ENCODE measurements around the gene CBX5. TPM values are rescaled to one million over a fixed set of nuclear protein-coding genes. Genes with fewer than 3 reads are reported as not detected.

Gene CBX5
- polyA plus RNA-seq, 1 donor (not counting 4 experiments of a cell fraction or from before 2014, with no cell fraction given) = 25.8 TPM

DNA sequence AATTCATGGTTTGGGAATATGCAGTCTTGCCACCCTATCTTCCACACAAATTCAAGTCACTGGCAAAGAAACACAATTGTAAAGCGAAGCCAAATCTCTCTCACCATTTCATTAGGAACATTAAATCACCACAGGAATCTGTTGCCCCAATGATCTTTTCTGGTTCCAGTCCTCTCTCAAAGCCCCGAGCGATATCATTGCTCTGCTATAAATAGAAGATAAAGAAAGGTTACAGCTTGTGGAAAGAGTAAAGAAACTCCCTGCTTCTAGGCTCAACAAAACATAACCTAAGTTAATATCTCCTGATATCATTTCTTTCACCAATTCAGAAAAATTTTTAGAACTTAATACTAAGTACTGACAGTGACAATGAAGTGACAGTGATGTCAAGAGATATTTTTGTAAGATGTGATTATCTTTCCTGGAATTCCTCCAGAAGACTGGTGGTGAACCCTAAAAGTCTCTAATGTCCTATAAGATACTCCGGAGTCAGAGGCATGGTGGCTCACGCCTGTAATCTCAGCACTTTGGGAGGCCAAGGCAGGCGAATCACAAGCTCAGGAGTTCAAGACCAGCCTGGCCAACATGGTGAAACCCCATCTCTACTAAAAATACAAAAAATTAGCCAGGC lies 33.8 kb downstream of the CBX5 start:
- H3K36me3 ChIP-seq (ENCODE audit: control insufficient read depth in 2 of 2, extremely low read depth in 1 of 2, insufficient read depth in 2 of 2, low read length in 2 of 2) = peaks cover 0 to 14% of the 10 kb centered on the region in 2 experiments

DNA sequence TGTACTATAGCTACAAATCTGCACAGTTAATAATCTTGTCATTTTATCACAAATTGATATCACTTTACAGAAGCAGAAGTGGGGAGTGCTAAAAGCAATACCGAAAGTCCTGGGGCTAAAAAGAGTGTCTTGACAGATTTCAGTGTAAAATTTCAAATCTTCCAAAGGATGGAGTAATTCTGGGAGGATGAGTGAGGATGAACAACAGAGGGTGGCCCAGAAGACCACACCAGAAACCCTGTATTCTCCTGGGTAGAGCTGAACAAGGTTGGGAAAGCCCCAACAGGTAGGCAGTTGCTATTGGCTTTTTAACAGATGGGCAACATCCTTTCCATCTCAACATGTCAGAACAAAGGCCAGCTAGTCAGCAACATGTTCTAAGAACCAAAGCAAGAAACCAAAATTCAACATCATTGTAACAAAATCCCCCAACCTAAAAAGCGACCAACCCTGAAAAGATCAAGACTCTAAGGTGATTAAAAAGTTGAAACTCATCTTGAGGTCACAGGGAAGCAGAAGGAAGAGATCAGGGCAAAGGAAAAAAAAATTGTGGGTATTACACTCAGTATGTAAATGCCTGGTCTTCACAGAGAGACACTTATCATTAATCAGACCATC lies 38.8 kb downstream of the CBX5 start:
- peak; percentile 90 for FAIRE-seq
- H3K27me3 ChIP-seq (ENCODE audit: control insufficient read depth, extremely low read depth, insufficient read depth, low read length) = no peaks in the 10 kb centered on the region
- no peak for DNase-seq (ENCODE audit: low read depth, low spot score)
- peak overlapping the region; percentile 47 for H3K27ac ChIP-seq (ENCODE audit: control insufficient read depth, insufficient read depth, low read length)
- H3K4me3 ChIP-seq (ENCODE audit: control insufficient read depth in 2 of 3, extremely low read depth in 1 of 3, insufficient read depth in 2 of 3, low read depth in 1 of 3, low read length in 3 of 3) = no peak overlapping the region
- no peak for TF ChIP-seq EZH2 (IDR thresholded peaks at IDR 0.05; ENCODE audit: low read length)
- H4K20me1 ChIP-seq (ENCODE audit: control insufficient read depth, extremely low read depth, insufficient read depth, low read length) = no peaks in the 10 kb centered on the region
- H2AFZ ChIP-seq (ENCODE audit: control insufficient read depth, low read length) = no peak overlapping the region
- dilution Hi-C loops (cut with MboI; ENCODE audit: extremely low pct_ligation_motif_present, low sequenced_read_pairs) = no loop called here
- H3K79me2 ChIP-seq (ENCODE audit: control insufficient read depth, insufficient read depth, low read length) = no peaks in the 10 kb centered on the region
- H3K9ac ChIP-seq (ENCODE audit: control insufficient read depth, extremely low read depth, insufficient read depth, low read length) = no peak overlapping the region
- H3K36me3 ChIP-seq (ENCODE audit: control insufficient read depth in 2 of 2, extremely low read depth in 1 of 2, insufficient read depth in 2 of 2, low read length in 2 of 2) = peaks cover 0 to 25% of the 10 kb centered on the region in 2 experiments
- no peaks in the 10 kb centered on the region for H3K9me1 ChIP-seq (ENCODE audit: control insufficient read depth, extremely low read depth, insufficient read depth, low read length)
- peak overlapping the region; percentile 25 for H3K4me2 ChIP-seq (ENCODE audit: control insufficient read depth, extremely low read depth, insufficient read depth, low read depth, low read length)
- peaks cover 17% of the 10 kb centered on the region for H3K4me1 ChIP-seq (ENCODE audit: control insufficient read depth, extremely low read depth, insufficient read depth, low read length)
- no peaks in the 10 kb centered on the region for H3K9me3 ChIP-seq (ENCODE audit: control insufficient read depth, low read depth, low read length)

More for the DNA sequence above, 33.8 kb downstream of the CBX5 start:
- Histone ChIP-seq H4K20me1 (ENCODE audit: control insufficient read depth, extremely low read depth, insufficient read depth, low read length) (no peaks in the 10 kb centered on the region), H2AFZ (ENCODE audit: control insufficient read depth, low read length) (no peak overlapping the region), H3K27ac (ENCODE audit: control insufficient read depth, insufficient read depth, low read length) (no peak overlapping the region), H3K27me3 (ENCODE audit: control insufficient read depth, extremely low read depth, insufficient read depth, low read length) (no peaks in the 10 kb centered on the region), H3K79me2 (ENCODE audit: control insufficient read depth, insufficient read depth, low read length) (no peaks in the 10 kb centered on the region), H3K9ac (ENCODE audit: control insufficient read depth, extremely low read depth, insufficient read depth, low read length) (no peak overlapping the region), H3K4me3 (ENCODE audit: control insufficient read depth in 2 of 3, extremely low read depth in 1 of 3, insufficient read depth in 2 of 3, low read depth in 1 of 3, low read length in 3 of 3) (no peak overlapping the region), H3K4me2 (ENCODE audit: control insufficient read depth, extremely low read depth, insufficient read depth, low read depth, low read length) (no peak overlapping the region), H3K9me3 (ENCODE audit: control insufficient read depth, low read depth, low read length) (no peaks in the 10 kb centered on the region), H3K4me1 (ENCODE audit: control insufficient read depth, extremely low read depth, insufficient read depth, low read length) (peaks cover 8% of the 10 kb centered on the region), H3K9me1 (ENCODE audit: control insufficient read depth, extremely low read depth, insufficient read depth, low read length) (no peaks in the 10 kb centered on the region)
- dilution Hi-C loops (cut with MboI; ENCODE audit: extremely low pct_ligation_motif_present, low sequenced_read_pairs) = no loop called here
- TF ChIP-seq, protein P1, sequence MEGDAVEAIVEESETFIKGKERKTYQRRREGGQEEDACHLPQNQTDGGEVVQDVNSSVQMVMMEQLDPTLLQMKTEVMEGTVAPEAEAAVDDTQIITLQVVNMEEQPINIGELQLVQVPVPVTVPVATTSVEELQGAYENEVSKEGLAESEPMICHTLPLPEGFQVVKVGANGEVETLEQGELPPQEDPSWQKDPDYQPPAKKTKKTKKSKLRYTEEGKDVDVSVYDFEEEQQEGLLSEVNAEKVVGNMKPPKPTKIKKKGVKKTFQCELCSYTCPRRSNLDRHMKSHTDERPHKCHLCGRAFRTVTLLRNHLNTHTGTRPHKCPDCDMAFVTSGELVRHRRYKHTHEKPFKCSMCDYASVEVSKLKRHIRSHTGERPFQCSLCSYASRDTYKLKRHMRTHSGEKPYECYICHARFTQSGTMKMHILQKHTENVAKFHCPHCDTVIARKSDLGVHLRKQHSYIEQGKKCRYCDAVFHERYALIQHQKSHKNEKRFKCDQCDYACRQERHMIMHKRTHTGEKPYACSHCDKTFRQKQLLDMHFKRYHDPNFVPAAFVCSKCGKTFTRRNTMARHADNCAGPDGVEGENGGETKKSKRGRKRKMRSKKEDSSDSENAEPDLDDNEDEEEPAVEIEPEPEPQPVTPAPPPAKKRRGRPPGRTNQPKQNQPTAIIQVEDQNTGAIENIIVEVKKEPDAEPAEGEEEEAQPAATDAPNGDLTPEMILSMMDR (optimal IDR thresholded peaks at IDR 0.05 in 1 of 3, IDR thresholded peaks at IDR 0.05 in 1 of 3, conservative IDR thresholded peaks at IDR 0.05 in 1 of 3; ENCODE audit: extremely low read depth in 1 of 3, insufficient read depth in 2 of 3, low read length in 3 of 3) = no peak
- TF ChIP-seq EZH2 (IDR thresholded peaks at IDR 0.05; ENCODE audit: low read length) = no peak
- FAIRE-seq = no peak
- DNase-seq (ENCODE audit: low read depth, low spot score) = no peak

All from keratinocyte (primary cell).